ENCODE data around the gene SPAG17.
"Not testable (repeated sequence)": the region's sequence is repeated elsewhere in the genome, so short reads cannot be mapped to it uniquely, and the experiment has no call there.

Gene SPAG17

DNA sequence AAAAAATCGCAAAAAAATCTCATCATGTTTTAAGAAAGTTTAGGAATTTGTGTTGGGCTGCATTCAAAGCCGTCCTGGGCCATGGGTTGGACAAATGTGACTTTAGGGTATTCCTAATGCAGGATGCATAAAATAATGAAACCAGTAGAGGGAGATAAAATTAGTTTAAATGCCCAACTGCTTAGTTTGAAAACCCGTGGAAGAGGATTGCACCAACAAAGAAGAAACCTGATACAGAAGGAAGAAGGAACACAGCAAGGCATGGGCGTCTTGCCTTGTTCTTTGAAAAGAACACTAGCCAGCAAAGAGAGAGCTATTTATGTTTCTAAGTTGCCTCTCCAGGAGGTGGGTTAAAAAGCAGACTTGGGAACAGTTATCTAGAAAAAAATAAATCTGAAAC lies 217.6 kb downstream of the SPAG17 start:
- no peak for DNase-seq

DNA sequence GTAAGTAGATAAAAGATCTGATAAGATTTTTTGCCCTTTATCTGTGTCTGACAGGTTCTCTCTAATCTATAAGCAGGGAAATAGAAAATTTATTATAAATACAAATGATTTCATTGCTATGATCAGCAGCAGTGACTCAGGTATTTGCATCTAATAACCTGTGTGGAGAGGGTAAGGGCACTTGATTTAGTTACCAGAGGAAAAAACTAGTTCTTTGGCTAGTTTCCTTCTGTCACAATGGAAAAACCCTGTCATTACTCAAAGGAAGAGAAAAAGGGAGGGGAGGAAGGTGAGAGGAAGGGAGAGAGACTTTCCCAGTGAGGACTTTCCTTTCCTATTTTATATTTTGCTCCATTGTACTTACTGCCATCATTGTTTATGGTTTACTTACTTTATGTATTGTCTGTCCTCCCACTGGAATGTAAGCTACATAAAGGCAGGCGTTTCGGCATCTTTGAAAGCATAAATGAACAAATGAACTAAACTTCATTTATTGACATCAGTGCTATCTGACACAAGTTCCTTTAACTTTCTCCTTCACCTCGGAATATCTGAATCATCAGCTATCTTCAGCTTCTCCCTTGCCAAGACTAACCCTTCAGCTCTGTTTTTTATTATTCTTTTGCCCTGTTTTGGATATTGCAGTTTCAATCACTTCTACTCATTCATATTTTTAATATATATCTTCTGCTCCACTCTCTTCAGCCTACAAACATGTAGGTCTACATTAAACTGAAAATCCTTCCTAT lies 220.6 kb downstream of the SPAG17 start:
- no peak for DNase-seq

DNA sequence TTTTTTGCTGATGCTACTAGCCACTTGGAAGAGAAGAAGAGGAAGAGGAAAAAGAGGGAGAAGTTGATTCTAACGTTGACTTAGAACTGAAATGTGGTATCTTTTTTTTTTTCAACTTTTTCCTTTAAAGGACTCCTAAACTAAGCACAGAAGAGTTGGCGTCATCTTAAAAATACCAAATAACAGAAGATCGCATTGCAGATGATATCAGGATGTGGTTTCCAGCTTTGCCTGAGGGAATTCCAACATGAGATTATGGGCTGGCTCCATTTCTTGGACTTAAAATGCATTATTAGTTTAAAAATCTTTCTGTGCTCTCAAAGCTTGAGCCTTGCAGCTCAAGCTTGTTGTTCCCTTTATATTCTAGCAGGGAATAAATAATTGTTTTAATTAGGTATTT lies 225.7 kb downstream of the SPAG17 start:
- DNase-seq, result no peak

DNA sequence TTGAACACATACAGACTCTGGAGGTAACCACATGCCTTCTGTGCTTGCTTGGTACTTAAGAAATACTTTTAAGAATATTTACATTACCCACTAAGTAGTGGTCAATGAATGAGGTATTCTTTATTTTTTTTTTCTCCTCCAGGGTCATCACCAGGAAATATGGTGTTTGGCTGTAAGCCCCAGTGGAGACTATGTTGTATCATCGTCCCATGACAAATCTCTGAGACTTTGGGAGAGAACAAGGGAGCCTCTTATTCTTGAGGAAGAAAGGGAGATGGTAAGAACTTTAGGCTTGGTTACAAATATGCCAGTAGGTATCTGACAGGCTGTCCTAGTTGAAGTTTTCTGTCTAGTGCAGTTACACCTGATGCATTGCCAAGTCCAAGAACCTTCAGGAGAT lies 232.6 kb downstream of the SPAG17 start:
- no peak for DNase-seq

DNA sequence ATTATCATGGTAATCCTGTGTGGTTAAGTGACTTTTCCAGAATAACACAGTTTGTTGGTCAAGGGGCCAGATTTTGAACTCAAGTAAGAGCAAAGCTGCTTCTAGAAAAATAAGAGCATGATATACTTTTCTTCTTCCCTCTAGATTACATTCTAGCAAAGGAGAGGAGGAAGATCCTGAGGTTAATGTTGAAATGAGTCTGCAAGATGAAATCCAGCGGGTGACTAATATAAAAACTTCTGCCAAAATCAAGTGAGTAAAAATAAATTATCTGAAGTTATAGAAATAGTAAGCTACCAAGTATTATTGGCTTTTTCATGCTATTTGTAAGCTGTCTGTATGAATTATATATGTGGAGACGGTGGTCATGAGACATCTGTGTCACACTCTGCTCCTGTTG lies 242.7 kb downstream of the SPAG17 start:
- DNase-seq, result no peak

DNA sequence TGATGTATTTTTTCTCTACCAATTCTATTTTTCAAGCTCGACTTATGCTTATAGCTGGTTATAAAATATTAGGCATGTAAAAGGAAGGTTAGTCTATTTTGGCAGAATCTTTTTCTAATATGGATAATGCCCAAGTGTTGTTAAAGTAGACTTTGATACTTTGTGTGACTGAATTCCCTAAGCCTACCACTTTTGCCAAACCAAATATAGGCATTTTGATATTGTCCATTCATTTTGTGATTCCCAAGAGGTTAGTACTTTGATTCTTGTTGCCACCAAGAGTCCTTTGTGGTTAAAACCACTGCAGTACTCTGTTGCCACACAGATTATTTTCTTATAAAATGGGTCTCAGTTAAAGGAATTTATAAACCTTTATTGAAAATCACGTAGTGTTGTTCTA lies 251.3 kb downstream of the SPAG17 start:
- DNase-seq, result no peak

DNA sequence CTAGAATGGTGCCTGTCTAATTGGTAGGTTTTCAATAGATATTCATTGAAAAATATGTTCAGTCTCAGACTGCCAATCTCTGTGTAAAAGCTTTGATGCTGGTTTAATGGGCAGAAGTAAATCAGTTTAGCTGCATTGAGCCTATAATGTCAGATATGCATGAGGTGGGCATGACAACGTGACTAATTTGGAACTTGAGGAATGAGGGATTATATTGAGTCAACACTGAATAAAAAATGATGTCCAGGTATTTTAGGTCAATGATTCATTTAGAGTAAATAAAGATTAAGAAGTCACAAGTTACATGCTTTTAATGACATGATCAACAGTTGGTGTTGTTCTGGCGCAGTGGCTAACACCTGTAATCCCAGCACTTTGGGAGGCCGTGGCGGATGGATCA lies 252.5 kb downstream of the SPAG17 start:
- no peak for DNase-seq

DNA sequence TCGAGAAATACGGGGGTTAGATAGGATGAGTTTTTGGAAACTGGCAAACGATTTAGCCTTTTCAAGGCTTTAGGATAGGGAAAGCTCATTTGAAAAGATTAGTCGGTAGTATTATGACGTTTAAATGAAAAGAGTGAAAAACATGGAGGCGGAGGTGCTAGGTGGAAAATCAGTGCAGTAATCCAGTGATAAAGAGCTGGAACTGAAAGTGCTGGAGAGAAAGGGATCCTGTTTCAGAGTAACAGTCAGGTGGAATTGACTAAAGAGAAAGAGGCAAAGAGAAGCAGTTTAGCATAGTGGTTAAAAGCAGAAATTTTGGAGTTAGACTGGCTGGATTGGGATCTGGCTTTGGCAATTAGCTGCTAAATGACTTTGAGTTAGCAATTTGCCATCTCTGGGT lies 254.5 kb downstream of the SPAG17 start:
- peak; percentile 4 for DNase-seq

DNA sequence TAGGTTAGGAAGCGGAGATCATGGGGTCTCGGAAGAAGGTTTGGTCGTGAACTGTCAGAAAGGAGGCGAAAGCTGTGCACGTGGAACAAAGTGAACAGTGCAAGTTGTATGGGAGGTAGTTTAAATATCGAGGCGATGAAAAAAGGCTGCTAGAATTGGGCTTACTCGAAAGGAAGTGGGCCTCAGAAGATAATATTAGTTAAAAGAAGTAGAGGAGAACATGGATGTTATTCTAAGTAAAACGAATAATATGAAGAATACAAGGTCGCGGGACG lies 254.9 kb downstream of the SPAG17 start:
- DNase-seq, result peak; percentile 2

DNA sequence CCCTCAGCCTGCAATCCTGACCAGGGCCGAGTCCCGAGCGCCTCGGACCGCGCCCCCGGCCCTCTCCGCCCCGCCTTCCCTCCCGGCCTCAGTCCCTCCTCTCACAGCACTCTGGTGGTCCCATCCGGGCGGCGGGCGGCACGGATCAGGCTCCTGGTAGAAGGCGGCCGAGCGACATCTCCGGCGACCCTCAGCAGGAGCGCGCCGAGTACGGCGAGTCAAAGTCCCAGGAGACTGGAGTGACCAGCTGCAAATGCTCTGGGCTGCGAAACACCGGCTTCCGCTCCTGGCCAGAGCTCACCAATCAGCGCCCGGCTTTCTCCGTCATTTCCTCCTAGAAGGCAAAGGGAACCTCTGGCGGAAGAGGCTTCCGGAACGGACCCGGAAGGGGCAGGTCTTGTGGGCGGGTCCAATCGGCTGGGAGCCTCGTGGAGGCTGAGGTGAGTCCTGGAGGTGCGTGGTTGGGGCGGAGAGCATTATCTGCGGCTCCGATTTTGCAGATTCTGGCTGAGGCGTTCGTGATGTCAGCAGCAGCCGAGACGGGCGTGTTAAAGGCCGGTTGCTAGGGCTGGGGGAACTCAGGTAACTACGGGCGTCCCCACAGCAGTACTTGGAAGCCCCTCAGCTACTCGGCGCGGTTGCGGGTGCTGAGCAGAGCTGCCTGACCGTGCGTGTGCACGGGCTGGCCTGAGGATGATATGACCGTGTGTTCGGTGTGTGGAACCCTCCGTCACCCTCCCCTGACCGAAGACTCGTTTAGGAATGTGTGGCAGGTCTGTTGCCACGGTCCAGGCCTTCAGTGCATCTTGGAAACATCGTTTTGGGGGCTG lies 255.5 kb downstream of the SPAG17 start, which contains the start of the genes GDAP2 and WDR3:
Gene GDAP2, minus strand, starts transcription at position 279 of the 830 bp plus-strand sequence. CDS start 9,264 bp downstream, outside the sequence.
Gene WDR3, plus strand, starts transcription at position 397 of the 830 bp plus-strand sequence. CDS start 3,581 bp downstream, outside the sequence.
- peak; percentile 95 for DNase-seq

DNA sequence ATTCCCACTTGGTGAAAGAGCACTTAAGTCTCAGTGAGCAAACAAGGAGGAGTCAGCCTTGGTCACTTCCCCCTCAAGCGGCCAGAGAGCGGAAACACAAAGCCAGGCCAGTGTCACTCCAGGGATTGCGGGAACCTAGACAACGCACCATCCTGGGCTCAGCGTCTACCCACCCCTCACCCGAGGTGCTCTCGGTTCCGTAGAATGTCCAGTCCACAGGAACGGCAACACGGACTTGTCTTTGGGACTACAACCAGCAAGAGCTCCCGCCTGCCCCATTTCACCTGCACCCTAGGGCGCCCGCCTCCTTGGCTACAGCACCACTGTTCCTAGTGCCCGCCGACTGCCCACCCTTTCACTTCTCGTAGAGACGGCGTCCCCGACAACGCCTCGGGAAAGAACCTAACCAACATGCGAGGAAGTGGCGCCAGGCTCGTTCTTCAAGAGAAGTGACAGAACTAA lies 256.1 kb downstream of the SPAG17 start:
- DNase-seq, result peak; percentile 39

DNA sequence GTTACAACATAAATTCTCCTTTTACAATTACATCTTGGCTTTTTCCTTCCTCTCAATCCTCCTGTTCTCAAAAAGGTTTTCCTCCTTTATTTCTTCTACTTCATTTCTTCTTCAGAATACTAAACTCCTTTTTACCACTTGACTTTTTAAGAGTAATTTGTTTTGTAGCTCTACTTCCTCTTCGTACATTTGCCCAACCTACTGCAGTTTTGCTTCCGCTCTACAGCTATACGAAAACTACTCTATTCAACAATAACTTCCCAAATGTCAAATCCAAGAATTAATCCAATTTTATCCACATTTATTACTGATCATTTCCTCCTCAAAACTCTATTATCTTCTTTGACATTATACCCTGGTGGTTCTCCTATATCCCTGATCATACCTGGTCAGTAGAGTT lies 259.0 kb downstream of the SPAG17 start:
- no peak for DNase-seq

DNA sequence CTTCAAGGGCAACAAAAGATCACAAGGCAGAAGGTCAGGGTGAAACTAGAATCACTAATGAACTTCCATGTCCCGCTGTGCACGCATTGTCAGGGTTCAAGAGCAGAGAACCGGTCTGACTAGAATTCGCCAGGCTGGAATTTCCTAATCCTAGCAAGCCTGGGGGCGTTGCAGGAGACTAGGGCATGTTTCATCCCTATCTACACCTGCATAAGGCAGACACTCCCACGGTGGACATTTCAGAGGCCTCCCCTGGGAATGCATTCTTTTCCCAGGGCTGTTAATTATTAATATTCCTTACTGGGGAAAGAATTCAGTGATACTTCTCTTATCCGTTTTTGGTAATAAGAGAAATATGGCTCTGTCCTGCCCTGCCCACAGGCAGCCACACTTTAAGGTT lies 262.3 kb downstream of the SPAG17 start:
- not testable (repeated sequence) for DNase-seq

DNA sequence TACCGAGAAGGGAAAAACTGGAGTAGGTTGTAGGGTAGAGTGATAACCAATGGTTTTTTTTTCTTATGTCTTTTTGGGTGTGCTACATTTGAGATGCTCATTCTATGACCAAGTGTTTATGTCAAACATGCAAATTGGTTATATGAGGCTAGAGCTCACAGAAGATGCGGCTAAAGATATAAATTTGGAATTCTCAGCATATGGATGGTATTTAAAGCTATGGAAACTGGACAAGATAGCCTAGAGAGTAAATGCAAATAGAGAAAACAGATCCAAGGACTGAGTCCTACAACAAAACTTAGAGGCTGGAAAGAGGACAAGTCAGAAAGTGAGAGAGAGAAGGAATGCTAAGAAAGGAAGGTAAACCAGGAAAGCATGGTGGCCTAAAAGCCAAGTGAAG lies 263.0 kb downstream of the SPAG17 start:
- DNase-seq, result no peak

DNA sequence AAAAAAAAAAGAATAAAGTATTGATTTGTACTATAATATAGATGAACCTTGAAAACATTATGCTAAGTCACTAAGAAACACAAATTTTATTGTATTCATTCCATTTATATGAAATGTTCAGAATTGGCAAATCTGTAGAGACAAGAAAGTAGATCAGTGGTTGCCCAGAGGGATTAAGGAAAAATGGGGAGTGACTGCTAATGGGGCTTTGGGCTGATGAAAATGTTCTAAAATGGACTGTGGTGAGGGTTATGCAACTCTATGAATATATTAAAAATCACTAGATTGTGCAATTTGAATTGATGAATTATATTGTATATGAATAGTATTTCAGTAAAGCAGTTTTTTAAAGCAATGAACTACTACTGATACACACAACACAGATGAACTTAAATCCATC lies 265.7 kb downstream of the SPAG17 start:
- no peak for DNase-seq

DNA sequence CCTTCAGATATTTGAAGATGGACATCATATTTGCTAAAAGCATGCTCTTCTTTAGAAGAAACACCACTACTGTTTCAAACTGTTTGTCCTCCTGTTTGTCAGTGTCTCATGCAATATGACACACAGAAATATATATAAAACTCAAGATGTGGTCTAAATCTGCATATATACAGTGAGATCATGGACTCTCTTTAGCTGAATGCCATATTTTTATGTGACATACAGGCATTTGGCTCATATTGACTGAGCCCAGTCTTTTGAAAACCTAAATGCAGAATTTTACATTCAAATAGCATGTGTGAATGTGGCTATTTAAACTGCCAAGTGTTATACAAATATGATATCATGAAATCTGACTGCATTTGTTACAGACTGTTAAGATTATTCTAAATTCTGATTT lies 274.0 kb downstream of the SPAG17 start:
- DNase-seq, result no peak

DNA sequence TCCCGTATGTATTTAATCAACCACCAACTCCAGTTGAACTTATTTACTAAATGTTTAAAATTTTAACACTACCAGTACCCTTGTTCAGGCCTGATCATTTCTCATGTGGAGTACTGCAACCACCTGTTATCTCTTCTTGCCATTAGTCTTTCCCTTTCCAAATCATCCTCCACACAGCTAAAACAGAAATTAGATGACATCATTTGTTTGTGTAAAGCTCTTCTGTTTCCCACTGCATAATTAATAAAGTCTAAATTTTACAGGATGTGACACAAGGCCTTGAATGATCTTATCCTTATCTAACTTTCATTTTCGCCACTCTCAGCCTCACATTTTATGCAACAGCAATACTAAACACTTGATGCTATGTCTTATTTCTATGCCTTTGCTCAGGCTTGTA lies 280.0 kb downstream of the SPAG17 start:
- no peak for DNase-seq

DNA sequence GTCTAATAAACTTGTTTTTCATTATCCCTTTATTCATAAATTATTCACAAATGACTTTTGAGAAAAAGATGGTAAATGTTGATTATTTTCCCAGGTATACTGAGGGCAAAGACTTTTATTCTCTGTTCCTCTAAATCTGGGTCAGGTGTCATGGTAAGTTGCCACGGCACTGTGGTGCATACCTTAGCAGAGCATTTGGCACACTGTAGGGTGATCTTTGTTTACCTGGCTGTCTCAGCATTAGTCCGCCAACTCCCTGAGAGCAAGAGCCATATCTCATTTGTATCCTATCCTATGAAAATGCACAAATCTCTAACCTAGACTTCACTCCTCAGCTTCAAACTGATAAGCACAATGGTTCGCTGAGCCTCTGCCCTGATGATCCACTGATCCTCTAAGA lies 280.5 kb downstream of the SPAG17 start:
- DNase-seq, result no peak
